PC-3 (cell line): ENCODE results near the gene ZCCHC14. TPM values are rescaled to one million over a fixed set of nuclear protein-coding genes. Genes with fewer than 3 reads are reported as not detected.

Source experiments
- ATAC-seq: fragments of 200-7000 bp; cut with Tn5 transposase; 2 replicates; pipeline ENCODE4 v1.9.1; 2020; ENCODE audit warnings: mild to moderate bottlenecking, moderate library complexity
- BruUV-seq: library from RNA; stranded (reverse); fragments of 400-500 nt; replicated peaks from 2 replicates; lab custom pipeline; 2021; lab: Mats Ljungman, UMichigan
- CTCF ChIA-PET: fragments of 300-600 bp; sonication (Branson Sonifier 250); formaldehyde crosslinking; loops from one replicate; lab custom pipeline; 2022; ENCODE audit warnings: antibody characterized with exemption; lab: Charles Lee
- POLR2A ChIA-PET: fragments of 300-600 bp; sonication (Branson Sonifier 250); formaldehyde crosslinking; loops from one replicate; lab custom pipeline; 2022; ENCODE audit warnings: antibody characterized with exemption; ENCODE audit not compliant: unreplicated experiment; lab: Charles Lee
- DNase-seq: peaks from one replicate; pipeline ENCODE4 v3.0.0-alpha.2; 2015
- H2AFZ ChIP-seq: fragments of 300-600 bp; sonication (generic); 2 replicates; pipeline ENCODE4 v1.6.0; 2016; ENCODE audit warnings: antibody characterized with exemption, low read length
- H3F3A ChIP-seq: fragments of 300-600 bp; sonication (generic); one replicate; pipeline ENCODE4 v1.6.0; 2017; ENCODE audit warnings: antibody characterized with exemption, low read length, control low read depth, mild to moderate bottlenecking; ENCODE audit not compliant: unreplicated experiment
- H3K27ac ChIP-seq: fragments of 300-600 bp; sonication (generic); 2 replicates; pipeline ENCODE4 v1.5.1; 2016; ENCODE audit warnings: mild to moderate bottlenecking, low read length
- H3K27me3 ChIP-seq: fragments of 300-600 bp; sonication (generic); 2 replicates; pipeline ENCODE4 v1.6.1; 2016; ENCODE audit warnings: low read length, mixed read lengths
- H3K36me3 ChIP-seq: fragments of 300-600 bp; sonication (generic); 2 replicates; pipeline ENCODE4 v1.6.1; 2016; ENCODE audit warnings: low read depth, mixed run types, low read length, mixed read lengths
- H3K4me1 ChIP-seq: fragments of 300-600 bp; sonication (generic); 2 replicates; pipeline ENCODE4 v1.5.1; 2016; ENCODE audit warnings: low read length; ENCODE audit not compliant: insufficient read depth
- H3K4me2 ChIP-seq: fragments of 300-600 bp; sonication (generic); 2 replicates; pipeline ENCODE4 v1.6.0; 2016; ENCODE audit warnings: low read length
- H3K4me3 ChIP-seq: fragments of 300-600 bp; sonication (generic); 2 replicates; pipeline ENCODE4 v1.5.1; 2016; ENCODE audit warnings: mild to moderate bottlenecking, low read length, mixed read lengths
- H3K79me2 ChIP-seq: fragments of 300-600 bp; sonication (generic); 2 replicates; pipeline ENCODE4 v1.6.1; 2017; ENCODE audit warnings: low read length, mixed read lengths
- H3K9ac ChIP-seq: fragments of 300-600 bp; sonication (generic); 2 replicates; pipeline ENCODE4 v1.6.0; 2016; ENCODE audit warnings: mild to moderate bottlenecking, low read length
- H3K9me2 ChIP-seq: fragments of 300-600 bp; sonication (generic); replicated peaks from 2 replicates; pipeline ENCODE4 v1.6.1; 2016; ENCODE audit warnings: mixed run types, low read length, mixed read lengths
- H3K9me3 ChIP-seq: fragments of 300-600 bp; sonication (generic); 2 replicates; pipeline ENCODE4 v1.6.1; 2016; ENCODE audit warnings: low read length, mixed read lengths
- H4K20me1 ChIP-seq: fragments of 300-600 bp; sonication (generic); 2 replicates; pipeline ENCODE4 v1.6.1; 2016; ENCODE audit warnings: low read length, mixed read lengths
- EZH2 ChIP-seq: fragments of 300-600 bp; sonication (generic); IDR thresholded peaks from one replicate; pipeline ENCODE4 v1.6.1; 2017; ENCODE audit warnings: antibody characterized with exemption, mild to moderate bottlenecking, low read length; ENCODE audit not compliant: unreplicated experiment
- EZH2phosphoT487 ChIP-seq: fragments of 300-600 bp; sonication (generic); IDR thresholded peaks from 2 replicates; pipeline ENCODE4 v1.6.1; 2018; ENCODE audit warnings: mild to moderate bottlenecking, antibody characterized with exemption, low read length, borderline replicate concordance
- intact Hi-C: fragments of 100-400 bp; cut with micrococcal nuclease; formaldehyde crosslinking; loops from 2 replicates; pipeline ENCODE4 v1.9.0; 2023
- total RNA-seq: library from RNA; depleted of rRNA; stranded (reverse); fragments of >200 nt; gene quantifications from 2 replicates; pipeline ENCODE4 v1.2.3, GENCODE V29; 2014
- TF ChIP-seq, protein P1 (sequence below): fragments of 300-600 bp; sonication (generic); conservative IDR thresholded peaks from 2 replicates; pipeline ENCODE4 v1.5.1; 2017; ENCODE audit warnings: antibody characterized with exemption, low read depth, mild to moderate bottlenecking, low read length

Gene ZCCHC14
- total RNA-seq, 1 experiment from 2014 or later, result 5.3 TPM

DNA sequence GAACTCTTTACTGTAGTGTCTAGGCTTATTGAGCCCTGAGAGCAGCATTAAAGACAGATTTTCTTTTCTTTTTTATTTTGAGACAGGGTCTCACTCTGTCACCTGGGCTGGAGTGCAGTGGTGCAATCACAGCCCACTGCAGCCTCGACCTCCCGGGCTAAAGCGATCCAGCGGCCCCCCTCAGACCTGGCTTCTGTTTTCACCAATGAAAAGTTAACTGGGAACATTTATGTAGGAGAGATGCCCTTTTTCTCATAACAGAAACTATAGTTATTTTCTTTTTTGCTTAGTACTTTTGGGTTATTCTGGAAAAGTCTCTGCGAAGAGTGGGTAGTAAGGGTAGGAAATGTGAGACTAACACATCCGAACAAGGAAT lies 99.2 kb downstream of the ZCCHC14 start:
- TF ChIP-seq EZH2phosphoT487, result no peak
- TF ChIP-seq, protein P1, sequence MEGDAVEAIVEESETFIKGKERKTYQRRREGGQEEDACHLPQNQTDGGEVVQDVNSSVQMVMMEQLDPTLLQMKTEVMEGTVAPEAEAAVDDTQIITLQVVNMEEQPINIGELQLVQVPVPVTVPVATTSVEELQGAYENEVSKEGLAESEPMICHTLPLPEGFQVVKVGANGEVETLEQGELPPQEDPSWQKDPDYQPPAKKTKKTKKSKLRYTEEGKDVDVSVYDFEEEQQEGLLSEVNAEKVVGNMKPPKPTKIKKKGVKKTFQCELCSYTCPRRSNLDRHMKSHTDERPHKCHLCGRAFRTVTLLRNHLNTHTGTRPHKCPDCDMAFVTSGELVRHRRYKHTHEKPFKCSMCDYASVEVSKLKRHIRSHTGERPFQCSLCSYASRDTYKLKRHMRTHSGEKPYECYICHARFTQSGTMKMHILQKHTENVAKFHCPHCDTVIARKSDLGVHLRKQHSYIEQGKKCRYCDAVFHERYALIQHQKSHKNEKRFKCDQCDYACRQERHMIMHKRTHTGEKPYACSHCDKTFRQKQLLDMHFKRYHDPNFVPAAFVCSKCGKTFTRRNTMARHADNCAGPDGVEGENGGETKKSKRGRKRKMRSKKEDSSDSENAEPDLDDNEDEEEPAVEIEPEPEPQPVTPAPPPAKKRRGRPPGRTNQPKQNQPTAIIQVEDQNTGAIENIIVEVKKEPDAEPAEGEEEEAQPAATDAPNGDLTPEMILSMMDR, result no peak
- TF ChIP-seq EZH2, result no peak
- H3K36me3 ChIP-seq, result no peaks in the 10 kb centered on the region
- POLR2A ChIA-PET, result no interaction called here
- H3F3A ChIP-seq, result no peaks in the 10 kb centered on the region
- peaks cover 58% of the 10 kb centered on the region for H3K79me2 ChIP-seq
- no peak overlapping the region for H2AFZ ChIP-seq
- intact Hi-C loops, result loop anchor here (5.0 kb wide), 1 partner anchor 76 kb away; the partner anchor contains the start of gene C16orf95
- H3K9ac ChIP-seq, result peak overlapping the region; percentile 71; the same call in 1 of the 2 replicates
- DNase-seq (no peak), ATAC-seq (no peak)
- H3K9me3 ChIP-seq, result no peaks in the 10 kb centered on the region
- CTCF ChIA-PET, result no interaction called here
- no peaks in the 10 kb centered on the region for H3K27me3 ChIP-seq
- BruUV-seq, result no TSS peak
- H3K4me3 ChIP-seq, result peak overlapping the region; percentile 96
- no peaks in the 10 kb centered on the region for H3K9me2 ChIP-seq
- no peak overlapping the region; the same call in 1 of the 2 replicates for H3K27ac ChIP-seq
- H4K20me1 ChIP-seq, result peaks cover 18% of the 10 kb centered on the region; the same call in 1 of the 2 replicates
- H3K4me1 ChIP-seq, result peaks cover 22% of the 10 kb centered on the region
- peak overlapping the region; percentile 96 for H3K4me2 ChIP-seq

DNA sequence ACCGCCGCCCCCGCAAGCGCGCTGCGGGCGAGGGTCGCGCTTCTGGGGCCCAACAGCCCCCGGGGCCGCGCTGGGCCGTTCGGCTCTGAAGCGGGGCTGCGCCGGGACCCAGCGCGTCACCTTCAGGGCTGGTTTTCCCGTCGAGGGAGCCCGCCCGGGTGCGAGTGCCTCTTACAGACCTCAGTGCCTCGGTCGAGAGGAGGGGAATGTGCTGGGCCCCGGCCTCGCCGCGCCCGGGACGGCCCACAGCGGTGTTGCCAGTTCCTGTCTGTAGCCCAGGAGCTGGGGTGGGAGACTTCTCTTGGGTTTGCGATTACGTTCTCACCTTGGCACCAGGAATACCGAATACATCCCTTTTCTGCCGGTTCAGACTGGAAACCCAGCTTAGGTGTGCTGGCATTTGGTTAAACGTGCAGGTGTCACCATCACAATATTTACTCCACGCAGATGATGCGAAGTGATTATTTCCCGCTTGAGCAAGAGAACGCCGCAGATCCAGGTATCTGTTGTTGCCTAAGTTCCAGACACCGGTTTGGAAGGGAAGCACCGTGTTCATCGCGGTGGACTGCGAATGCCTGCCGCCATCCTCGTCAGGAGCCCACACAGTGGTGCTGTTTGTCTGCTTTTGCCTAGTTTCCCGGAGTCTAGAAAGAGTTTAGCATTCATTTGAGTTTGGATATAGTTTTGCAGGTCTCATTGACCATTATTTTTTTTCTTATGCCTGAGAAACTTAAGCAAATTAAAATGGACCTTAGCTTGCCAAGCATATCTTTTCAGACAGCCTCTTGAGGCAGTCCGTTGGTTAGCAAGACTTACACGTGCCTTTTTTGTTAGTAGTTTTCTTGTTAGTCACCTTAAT lies 99.8 kb downstream of the ZCCHC14 start:
- H3K9ac ChIP-seq, result peak overlapping the region; percentile 71
- intact Hi-C loops, result loop anchor here (5.0 kb wide), 1 partner anchor 76 kb away; the partner anchor contains the start of gene C16orf95
- TF ChIP-seq EZH2phosphoT487 (no peak), EZH2 (no peak)
- TF ChIP-seq, protein P1, result peak; percentile 31; the same call in 1 of the 2 replicates
- TSS peak; percentile 58 for BruUV-seq
- H3K27ac ChIP-seq, result no peak overlapping the region; the same call in 1 of the 2 replicates
- H3K4me2 ChIP-seq, result peak overlapping the region; percentile 96
- no peaks in the 10 kb centered on the region for H3K36me3 ChIP-seq
- peaks cover 52% of the 10 kb centered on the region for H3K79me2 ChIP-seq
- ChIA-PET CTCF (no interaction called here), POLR2A (no interaction called here)
- H3K9me3 ChIP-seq, result no peaks in the 10 kb centered on the region
- H3K9me2 ChIP-seq, result no peaks in the 10 kb centered on the region
- DNase-seq, result peak; percentile 36
- H3K4me1 ChIP-seq, result peaks cover 24% of the 10 kb centered on the region
- H3K27me3 ChIP-seq, result no peaks in the 10 kb centered on the region
- H2AFZ ChIP-seq, result no peak overlapping the region
- H3K4me3 ChIP-seq, result peak overlapping the region; percentile 96
- peaks cover 18% of the 10 kb centered on the region; the same call in 1 of the 2 replicates for H4K20me1 ChIP-seq
- peak; percentile 5 for ATAC-seq
- no peaks in the 10 kb centered on the region for H3F3A ChIP-seq
